ENCODE measurements around the gene PHAF1.

Gene PHAF1

DNA sequence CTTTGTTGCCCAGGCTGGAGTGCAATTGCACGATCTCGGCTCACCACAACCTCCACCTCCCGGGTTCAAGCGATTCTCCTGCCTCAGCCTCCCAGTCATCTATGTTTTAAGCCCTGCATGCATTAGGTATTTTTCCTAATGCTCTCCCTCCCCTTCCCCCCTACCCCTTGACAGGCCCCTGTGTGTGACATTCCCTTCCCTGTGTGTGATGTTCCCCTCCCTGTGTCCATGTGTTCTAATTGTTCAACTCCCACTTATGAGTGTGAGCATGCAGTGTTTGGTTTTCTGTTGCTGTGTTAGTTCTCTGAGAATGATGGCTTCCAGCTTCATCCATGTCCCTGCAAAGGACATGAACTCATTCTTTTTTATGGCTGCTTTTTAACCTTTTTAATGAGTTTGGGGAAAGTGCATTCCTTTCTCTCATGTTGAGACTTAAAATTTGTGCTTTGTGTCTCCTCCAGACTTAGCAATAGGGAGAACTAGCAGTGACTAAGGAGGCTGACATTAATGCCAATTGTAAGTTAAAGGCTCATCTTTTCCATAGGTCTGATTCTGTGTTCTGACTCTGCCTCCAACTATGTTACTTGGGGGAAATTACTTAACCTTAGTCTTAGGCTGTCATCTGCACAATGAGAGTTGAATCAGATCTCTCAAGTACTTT is 17.7 kb upstream of the PHAF1 start:
- TF ChIP-seq, protein P1, sequence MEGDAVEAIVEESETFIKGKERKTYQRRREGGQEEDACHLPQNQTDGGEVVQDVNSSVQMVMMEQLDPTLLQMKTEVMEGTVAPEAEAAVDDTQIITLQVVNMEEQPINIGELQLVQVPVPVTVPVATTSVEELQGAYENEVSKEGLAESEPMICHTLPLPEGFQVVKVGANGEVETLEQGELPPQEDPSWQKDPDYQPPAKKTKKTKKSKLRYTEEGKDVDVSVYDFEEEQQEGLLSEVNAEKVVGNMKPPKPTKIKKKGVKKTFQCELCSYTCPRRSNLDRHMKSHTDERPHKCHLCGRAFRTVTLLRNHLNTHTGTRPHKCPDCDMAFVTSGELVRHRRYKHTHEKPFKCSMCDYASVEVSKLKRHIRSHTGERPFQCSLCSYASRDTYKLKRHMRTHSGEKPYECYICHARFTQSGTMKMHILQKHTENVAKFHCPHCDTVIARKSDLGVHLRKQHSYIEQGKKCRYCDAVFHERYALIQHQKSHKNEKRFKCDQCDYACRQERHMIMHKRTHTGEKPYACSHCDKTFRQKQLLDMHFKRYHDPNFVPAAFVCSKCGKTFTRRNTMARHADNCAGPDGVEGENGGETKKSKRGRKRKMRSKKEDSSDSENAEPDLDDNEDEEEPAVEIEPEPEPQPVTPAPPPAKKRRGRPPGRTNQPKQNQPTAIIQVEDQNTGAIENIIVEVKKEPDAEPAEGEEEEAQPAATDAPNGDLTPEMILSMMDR (IDR thresholded peaks at IDR 0.05; ENCODE audit: borderline replicate concordance, insufficient read depth, low read depth, low read length) = no peak
- no peak overlapping the region for H3K4me3 ChIP-seq (ENCODE audit: low read depth, low read length)

DNA sequence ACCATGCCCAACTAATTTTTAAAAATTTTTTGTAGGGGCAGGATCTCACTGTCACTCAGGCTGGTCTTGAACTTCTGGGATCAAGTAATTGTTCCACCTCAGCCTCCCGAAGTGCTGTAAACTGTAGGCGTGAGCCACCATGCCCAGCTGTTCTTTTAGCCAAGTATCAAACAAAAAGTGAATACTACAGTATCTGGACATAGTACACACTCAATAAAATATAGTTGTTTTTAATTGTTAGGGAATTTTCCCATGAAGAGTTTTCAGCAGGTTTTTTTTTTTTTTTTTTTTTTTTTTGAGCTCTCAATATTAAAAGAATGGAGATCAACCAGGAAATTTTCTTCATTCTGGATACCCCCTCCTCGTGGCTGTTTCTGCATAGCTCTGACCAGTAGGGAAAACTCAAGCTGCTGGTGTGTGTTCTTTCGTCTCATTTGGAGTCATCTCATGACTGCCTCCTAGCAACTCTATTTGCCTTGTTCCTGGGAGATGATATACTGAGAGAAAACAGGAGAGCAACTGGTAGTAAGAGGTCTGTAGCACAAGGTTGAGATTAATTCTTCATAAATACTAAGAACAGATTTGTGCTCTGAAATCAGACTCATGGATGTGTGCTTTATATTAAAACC is 16.5 kb upstream of the PHAF1 start:
- TF ChIP-seq, protein P1 (IDR thresholded peaks at IDR 0.05; ENCODE audit: borderline replicate concordance, insufficient read depth, low read depth, low read length) = no peak
- H3K4me3 ChIP-seq (ENCODE audit: low read depth, low read length) = no peak overlapping the region

DNA sequence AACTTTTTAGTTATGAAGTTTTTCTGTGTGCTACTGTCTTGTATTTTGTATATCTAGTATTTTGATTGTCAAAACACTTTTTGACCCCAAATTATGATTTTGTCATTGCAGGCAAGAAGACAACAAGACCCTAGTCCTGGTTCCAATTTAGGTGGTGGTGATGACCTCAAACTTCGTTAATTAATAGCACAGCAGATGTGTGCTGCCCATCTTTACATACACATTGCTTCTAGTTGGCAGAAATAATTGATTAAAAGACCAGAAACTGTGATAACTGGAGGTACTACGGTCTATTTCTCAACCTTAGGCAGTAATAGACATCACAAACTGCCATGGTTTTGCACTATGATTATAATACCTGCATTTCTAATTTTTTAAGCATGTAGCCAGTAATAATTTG is 11.1 kb upstream of the PHAF1 start:
- H3K4me3 ChIP-seq (ENCODE audit: low read depth, low read length) = no peak overlapping the region
- TF ChIP-seq, protein P1 (IDR thresholded peaks at IDR 0.05; ENCODE audit: borderline replicate concordance, insufficient read depth, low read depth, low read length) = no peak

DNA sequence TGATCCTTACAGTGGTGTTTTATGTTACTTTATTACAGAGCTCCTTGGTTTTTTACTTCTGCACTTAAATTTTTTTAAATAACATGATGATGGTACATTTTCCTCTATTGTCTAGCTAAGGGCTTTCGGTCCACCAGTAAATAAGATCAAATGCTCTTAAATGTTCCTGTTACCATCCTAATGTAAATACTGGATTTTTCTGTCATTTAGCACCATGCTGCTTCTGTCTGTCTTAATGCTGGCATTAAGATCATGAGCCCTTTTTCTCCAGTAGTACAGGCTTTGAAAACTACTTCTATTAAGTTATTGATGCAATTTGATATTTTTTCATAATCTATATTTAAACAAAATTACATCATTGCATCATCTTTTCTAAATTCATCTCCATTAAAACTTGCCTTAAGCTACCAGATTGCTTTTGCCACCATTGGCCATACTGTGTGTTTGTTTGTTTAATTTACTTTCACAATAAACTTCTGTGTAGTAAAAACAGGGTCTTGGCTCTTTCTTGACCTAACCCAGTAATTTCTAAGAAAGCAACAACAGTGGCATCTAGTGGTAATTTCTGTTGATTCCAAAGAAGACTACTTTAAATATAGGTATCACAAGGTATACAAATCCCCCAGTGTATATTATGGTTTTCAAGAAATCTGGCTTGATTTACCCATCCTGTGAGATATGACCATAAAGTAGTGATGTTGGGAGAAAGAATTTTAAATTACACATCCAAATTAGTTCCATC is 9.0 kb upstream of the PHAF1 start:
- no peak overlapping the region for H3K4me3 ChIP-seq (ENCODE audit: low read depth, low read length)
- TF ChIP-seq, protein P1 (IDR thresholded peaks at IDR 0.05; ENCODE audit: borderline replicate concordance, insufficient read depth, low read depth, low read length) = no peak

DNA sequence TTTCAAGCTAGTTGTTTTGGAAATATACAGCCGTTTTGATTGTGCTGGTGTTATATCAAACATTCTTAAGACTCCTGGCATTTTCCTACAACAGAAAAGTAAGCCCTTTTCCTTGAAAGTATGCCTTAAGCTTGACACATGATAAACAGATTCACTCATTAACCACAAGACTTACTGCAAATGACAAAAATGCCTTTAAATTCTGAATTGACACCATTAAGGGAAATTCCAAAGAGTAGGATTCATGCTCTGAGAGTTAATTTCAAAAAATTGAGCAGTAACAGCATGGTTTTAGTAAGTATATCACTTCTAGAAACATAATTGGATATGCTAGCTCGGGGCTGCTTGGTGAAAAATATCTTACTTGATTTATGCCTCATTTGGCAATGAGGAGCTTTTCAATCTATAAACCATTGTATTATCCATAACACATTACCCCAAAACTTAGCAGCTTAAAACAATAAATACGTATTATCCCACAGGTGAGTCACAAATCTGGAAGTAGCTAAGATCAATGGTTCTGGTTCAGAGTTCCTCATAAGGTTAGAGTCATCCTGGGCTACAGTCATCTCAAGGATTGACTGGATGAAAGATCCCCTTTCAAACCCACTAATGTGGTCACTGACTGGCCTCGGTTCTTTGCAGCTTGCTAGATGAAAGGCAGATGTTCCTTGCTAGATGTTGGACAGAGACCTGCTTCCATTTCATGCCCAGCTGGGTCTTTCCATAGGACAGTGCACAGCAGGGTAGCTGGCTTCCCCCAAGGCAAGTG is 8.2 kb upstream of the PHAF1 start:
- TF ChIP-seq, protein P1 (IDR thresholded peaks at IDR 0.05; ENCODE audit: borderline replicate concordance, insufficient read depth, low read depth, low read length) = no peak
- H3K4me3 ChIP-seq (ENCODE audit: low read depth, low read length) = no peak overlapping the region

DNA sequence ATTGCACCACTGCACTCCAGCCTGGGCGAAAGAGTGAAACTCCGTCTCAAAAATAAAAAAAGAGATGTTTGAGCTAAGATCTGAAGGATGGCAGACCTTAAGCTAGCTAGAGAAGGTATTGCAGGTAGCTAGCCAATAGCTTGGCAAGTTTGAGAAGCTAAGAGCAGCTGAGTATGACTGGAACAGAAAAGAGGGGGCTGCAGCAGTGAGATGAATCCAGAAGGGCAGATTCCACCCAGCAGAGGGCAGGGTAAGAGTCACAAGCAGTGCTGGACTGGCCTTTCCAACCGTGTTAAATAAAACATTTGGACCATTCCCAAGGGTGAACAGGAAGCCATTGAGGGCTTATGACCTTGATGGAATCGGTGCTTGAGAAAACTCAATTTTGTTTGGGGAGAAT is 5.7 kb upstream of the PHAF1 start:
- TF ChIP-seq, protein P1 (IDR thresholded peaks at IDR 0.05; ENCODE audit: borderline replicate concordance, insufficient read depth, low read depth, low read length) = peak; percentile 12; the same call in 1 of the 2 replicates
- H3K4me3 ChIP-seq (ENCODE audit: low read depth, low read length) = no peak overlapping the region

Data from GM12875 (cell line).